GM21360 (cell line): Measurements from ENCODE around the gene MTCL1.

Experiments
- ATAC-seq: cut with Tn5 transposase; IDR thresholded peaks from one replicate; pipeline ENCODE4 v1.9.1; 2021; ENCODE audit warnings: mild to moderate bottlenecking, moderate library complexity; ENCODE audit not compliant: unreplicated experiment

Gene MTCL1

DNA sequence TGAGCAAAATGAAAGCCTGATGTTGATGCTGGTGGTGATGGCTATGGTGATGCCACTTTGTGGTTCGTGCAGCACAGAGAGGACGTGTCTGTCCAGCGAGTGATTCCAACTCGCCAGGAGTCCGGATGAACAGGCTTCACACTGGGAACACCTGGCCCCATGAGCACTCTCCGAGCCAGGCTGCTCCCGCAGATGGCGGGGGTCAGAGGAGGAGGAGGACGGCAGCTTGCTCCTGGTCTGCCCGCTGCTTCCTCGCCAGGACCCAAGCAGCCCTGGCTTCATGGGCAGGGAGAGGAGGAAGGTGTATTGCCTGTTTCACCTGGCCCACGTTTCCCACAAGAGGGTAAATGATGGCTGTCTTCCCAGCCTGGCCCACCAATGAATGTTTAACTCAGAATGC, 121.6 kb downstream of the MTCL1 start:
- ATAC-seq, result no peak

DNA sequence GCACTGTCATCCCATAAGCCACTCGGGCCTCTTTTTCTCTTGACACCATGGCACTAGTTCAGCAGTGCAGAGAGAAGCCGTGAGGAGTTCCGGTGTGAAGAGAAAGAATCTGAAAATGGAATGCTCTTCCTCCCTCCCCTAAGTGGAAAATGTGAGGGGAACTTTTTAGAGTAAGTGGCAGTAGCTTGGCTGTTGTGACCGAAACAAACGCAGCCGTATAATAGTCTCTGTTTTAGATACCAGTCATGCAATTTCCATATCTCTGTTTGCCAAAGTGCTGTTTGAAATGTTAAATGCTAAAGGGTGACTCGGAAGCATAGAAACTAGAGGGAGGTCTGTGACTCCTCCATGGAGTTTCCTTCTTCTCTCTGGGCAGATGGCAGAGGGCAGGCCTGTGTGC, 122.9 kb downstream of the MTCL1 start:
- ATAC-seq, result no peak

DNA sequence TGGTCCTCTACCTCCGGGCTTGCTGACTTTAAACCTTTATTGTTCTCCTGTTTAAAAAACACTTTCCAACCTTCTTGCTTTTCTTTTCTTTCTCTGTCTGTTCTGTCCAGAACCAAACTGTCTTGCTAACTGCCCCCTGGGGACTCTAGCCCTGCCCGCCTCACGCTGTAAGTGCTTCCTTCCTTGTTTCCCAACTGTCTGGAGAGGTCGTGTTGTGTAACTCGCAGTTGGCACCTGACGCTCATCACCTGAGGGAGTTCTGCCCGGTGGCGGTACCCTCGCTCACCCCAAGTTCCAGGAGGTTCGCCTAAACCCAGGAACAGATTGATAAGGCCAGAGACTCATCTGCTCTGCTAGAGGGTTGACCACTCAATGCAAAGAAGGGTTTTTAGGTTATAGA, 123.4 kb downstream of the MTCL1 start:
- ATAC-seq, result no peak

DNA sequence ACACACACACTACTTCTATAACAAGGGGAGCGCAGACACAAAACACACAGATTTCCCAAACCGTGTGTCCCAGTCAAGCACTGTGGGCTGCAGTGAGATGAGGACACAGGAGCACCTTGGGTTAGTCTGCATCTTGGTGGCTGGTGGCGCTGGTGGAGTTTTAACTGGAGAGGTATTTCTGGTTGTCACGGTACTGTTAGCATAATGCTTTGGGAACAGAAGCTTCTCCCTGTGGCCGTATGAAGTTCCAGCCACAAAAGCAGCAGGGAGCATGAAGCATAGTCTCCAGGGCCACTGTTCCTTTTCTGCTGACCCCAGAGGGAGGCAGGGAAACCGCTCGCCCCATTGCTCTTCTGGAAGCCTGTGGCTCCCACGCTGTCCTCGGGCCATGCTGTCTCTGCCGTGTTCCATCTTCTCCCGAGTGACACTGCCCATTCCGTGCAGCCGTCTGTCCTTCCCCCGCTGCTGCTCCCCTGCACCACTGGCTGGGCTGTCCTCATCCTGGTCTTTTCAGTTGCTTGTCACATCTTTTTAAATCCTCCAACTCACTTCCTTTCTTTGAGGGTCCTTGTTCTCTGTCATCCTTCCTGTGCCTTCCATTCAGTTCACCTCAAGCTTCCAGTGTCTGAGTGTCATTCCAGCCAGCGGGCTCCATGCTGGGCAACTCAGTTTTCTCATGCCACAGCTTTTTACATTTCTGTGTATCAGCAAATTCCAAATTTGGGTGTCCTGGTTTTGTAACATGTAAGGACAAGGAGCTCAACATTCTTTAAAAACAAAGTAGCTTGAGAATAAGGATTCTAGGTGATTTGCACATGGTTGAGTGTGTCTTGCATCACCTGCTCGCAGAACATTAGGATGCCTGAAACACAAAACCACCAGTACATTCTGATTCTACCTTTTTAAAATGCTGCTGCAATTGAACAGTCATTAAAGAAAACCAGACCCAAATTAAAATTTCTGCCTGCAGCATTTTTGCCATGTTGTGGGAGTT, 125.0 kb downstream of the MTCL1 start:
- ATAC-seq, result no peak

DNA sequence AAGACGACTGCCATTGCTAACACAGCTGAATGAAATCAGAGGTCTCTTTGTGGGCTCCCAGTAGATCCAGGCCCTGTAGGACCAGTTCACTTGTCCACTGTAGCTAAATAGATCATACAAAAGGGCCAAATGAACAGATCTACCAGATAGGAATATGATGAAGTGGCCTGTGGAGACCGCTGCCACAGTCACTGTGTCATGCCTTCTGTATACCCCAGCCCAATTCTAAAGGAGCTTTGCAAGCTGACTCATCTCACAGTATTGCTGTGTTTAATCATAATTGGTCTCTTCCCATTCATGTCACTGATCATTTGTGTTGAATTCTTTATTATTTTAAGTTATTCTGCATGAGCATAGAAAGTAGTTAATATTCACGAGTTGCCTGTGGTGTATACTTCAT, 125.8 kb downstream of the MTCL1 start:
- no peak for ATAC-seq

DNA sequence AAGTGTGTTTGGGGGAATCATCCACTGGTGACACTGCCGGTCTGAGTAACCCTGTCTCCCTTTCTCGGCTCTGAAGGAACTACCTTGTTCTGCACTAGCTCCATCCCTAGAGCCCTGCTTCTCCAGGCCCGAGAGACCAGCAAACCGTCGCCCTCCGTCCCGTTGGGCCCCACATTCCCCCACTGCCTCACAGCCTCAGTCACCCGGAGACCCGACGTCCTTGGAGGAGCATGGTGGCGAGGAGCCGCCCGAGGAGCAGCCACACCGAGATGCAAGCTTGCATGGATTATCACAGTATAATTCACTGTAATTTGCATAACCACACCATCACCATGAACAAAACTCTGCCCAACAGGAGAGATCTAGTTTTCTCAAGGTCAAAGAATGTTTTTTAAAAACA, 126.2 kb downstream of the MTCL1 start:
- ATAC-seq, result no peak

DNA sequence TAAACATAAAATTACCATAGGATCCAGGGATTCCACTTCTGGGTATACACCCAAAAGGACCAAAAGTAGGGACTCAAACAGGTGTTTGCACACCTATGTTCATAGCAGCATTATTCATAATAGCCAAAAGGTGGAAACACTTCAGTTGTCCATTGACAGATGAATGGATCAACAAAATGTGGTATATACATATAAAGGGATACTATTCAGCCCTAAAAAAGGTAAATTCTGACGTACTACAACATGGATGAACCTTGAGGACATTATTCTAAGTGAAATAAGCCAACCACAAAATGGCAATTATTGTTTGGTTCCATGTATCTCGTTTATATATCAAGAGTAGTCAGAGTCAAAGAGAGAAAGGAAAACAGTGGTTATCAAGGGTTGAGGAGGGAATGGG, 128.1 kb downstream of the MTCL1 start:
- no peak for ATAC-seq

DNA sequence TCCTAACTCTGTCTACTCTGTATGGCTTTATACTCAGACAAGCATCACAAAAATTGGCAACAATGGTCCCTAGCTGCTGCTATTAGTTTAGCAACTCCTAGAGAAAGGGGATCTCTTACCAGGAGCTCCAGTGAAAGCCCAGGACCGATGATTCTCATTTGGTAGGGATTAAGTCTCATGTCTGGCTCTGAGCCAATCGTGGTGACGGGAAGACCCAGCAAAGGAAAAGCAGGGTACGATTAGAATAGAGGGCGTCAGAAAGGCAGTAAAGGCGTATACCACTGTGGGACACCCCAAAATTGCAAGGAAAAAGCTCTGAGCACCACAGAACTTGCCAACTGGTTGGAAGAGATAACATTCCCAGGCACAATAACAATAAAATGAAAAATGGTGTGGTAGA, 129.5 kb downstream of the MTCL1 start:
- ATAC-seq, result no peak

DNA sequence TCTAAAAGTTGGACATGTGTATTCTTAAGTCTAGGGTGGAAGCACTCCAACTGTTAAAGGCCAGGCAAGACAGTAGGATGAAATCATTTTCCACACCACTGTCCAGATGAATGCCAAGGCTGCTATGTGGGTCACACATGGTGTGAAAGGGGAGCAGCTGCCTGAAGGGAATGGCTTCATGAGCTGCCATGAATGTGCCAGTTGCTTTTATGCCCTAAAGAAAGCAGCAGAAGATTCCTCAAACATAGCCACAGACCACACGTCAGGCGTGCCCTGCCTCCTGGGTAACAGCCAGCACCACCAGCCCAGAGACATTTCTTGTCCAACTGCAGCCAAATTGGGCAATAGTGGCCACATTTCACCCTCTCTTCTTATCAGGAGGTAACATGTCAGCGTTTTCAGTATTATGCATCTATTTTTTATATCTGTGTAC, 130.2 kb downstream of the MTCL1 start:
- ATAC-seq, result no peak

DNA sequence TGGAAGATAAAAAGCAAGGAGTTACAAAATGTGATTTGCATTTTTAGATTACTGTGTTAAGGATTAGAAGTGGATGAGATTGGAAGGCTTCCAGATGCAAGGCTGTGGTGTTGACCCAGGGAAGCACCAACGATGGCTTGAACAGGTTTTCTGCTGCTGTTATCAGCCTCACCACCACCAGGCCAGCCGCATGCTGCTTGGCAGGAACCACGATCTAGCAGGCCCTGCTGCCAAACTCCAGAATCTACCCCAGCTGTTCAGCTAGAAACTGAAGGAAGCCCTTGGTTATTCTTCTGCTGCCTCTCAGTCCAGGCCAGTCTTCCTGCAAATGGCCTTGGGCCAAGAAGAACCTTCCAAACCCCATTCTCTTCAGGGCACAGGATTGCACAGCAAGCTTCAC, 133.9 kb downstream of the MTCL1 start:
- no peak for ATAC-seq

DNA sequence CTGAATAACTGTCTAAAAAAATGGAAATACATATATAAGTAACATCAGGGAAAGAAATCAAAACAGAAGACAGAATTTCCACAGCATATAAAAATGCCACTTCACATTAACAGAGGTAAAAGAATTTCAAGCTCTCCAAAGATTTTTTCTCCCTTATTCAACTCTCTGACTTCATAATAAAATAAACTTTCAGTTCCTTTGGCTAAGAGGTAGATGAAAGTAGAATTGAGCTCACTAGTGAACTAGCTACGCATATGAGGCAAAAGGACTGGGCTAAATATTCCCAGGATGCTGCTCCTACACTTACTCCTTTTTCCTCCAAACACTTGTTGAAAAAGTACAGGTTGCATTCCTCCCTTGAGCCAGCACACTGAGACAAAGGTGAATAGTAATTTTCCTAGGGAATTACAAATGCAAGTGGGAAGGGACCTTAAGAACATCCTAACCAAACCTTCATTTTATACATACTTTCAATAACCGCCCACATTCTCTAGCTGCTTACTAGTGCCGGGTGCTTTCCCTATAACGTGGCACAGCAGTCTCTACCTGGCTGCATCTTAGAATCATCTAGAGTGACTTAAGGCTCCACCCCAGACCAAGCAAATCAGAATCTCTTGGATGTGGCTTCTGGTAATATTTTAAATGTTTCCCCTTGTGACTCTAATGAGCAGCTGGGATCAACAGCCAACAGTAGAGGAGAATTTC, 136.6 kb downstream of the MTCL1 start:
- no peak for ATAC-seq

DNA sequence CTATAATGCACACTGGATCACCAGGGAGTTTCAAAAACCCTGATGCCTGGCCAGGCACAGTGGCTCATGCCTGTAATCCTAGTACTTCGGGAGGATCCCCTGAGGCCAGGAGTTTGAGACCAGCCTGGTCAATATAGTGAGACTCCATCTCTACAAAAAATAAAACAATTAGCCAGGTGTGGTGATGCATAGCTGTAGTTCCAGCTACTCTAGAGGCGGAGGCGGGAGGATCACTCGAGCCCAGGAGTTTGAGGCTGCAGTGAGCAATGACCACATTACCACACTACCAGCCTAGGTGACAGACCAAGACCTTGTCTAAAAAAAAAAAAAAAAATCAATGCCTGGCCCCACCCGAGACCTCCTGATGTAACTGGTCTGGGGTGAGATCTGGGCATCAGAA, 137.2 kb downstream of the MTCL1 start:
- no peak for ATAC-seq

DNA sequence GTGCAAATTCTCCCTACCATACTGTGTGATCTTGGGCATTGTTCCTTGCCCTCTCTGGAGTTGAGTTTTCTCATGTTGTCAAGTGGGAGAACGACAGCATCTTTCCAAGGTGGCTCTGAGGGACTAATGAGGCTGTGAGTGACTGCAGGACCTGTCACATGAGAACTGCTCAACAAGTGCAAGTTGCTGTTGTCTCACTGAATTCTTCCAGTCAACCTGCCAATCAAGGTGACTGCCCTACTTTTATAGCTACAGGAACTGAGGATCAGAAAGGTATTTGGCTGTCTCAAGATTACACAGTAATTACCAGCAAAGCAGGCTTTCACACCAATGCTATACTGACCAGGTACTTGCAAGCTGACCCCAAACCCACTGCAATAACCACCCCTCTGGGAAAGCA, 137.6 kb downstream of the MTCL1 start:
- no peak for ATAC-seq

DNA sequence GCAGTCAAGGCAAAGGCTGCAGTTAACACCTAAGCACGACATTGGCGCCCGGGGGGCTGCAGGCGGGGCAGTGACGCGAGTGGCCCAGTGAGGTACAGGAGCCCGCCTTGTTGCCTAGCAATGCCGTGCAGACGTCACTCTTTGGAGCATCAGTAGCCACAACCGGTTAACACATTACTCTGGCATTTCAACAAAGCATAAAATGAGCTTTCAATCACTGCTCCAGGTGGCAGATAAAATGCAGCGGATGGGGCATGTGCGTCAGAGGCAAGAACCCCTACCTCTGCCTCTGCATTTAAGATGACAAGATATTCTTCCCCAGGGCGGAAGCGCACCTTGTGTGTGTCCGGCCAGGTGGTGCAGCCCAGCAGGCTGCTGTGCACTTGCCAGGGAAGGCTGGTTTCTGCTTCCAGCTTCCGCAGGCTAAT, 139.4 kb downstream of the MTCL1 start:
- no peak for ATAC-seq

DNA sequence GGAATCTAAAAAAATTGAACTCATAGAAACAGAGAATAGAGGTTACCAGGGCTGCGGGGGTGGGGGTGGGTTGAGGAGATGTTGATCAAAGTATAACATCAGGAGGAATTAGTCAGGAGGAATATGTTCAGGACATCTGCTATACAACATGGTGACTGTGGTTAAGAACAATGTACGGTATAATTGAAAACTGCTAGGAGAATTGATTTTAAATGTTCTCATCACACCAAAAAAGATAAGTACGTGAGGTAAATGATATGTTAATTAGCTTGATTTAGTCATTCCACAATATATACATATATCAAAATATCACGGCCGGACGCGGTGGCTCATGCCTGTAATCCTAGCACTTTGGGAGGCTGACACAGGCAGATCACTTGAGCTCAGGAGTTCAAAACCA, 140.2 kb downstream of the MTCL1 start:
- no peak for ATAC-seq

DNA sequence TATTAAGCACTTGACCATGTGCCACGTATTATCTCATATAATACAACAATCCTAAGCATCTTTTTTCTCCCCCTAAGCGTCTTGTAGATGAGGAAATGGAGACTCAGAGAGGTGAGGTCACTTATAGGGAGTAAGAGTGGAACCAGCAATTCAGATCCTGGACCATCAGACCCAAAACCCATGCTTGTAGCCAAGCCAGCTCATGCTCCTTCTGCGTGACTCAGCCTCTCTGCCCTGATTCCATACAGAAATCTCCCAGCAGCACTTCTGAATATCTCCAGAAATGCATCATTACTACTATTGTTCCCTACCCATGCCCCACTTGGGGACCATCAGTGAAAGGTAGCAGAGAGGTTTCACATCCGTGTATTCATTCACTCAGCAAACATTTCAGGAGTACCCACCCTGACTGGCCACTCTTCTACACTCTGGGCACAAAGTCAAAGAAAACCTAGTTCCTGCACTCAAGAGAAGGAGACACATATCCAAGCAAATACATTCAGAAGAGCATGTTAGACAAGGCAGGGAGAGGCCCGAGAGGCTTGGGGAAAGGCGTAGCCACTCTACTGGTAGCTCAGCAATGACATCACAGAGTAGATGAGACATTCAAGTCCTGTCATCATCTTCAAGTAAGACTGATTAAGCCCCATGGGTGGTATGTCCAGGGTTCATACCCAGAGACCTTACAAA, 141.9 kb downstream of the MTCL1 start:
- no peak for ATAC-seq

DNA sequence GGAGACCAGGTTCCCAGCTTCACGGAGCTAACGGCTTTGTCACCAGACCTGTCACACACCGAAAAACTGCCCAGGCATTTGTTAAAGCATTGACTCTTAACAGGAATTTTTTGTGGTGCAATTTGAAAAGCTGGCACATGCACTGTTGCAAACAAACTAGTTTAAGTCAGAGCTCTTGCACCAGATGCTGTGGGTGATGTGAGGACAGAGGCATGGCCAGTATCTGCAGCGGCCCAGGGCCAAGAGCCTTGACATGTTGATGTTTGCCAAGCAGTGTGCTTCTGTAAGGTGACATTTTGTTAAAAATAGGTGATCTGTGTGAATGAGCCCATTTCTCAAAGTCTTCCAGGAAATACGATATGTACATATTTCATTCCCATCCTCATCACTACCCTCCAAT, 142.5 kb downstream of the MTCL1 start:
- ATAC-seq, result no peak

DNA sequence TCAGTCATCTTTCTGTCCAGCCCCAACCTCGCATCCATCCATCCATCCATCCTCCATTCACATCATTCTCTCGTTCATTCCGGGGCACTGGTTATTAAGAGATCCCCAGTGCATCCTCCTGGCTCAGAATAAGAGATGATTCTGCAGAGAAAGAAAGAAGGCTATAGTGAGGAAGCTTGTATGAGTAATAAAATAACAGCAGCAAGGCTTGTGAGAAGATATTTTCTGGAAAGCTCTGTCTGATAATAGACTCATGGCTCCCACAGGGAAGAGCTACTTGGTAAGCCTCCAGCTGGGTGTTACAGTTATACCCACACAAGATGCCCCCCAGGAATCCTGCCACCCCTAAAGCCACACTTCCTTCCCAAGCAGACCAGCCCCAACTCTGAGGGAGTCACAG, 143.2 kb downstream of the MTCL1 start:
- ATAC-seq, result no peak

DNA sequence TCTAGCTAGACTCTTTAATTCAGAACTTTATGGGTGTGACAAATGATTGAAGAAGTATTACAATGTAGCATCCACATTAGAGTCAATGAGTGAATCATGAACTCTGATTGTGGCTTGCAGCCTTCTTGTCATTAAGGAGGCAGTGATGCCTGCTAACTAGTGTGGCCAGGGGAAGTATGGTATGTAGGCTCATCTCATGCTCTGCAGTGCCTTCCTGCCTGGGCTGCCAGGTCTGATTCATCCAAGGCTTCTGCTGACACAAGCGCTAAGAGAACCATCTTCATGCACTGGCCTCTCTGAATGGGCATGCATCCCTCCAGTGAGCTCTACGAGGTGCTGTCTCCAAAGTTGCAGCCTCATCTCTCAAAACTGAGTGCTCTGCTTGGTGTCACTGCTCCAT, 144.3 kb downstream of the MTCL1 start:
- no peak for ATAC-seq

DNA sequence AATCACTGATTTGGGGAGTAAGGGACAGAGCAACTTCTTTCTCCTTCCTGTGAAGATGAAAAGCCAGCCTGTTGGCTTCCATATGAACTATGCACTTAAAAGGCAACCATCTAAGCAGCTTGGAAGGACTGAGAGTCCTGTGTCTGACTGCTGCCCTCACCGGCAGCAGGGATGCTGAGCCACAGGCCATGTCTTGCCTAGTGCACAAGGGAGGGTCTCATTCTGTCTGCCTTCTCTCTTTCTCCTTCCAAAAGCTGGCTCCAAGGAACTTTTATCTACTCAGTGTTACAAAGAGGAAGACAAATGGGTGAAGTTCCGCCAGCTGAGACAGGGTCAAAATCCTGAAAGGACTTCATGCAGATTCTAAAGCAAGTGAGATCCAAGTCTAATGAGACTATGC, 146.3 kb downstream of the MTCL1 start:
- no peak for ATAC-seq

DNA sequence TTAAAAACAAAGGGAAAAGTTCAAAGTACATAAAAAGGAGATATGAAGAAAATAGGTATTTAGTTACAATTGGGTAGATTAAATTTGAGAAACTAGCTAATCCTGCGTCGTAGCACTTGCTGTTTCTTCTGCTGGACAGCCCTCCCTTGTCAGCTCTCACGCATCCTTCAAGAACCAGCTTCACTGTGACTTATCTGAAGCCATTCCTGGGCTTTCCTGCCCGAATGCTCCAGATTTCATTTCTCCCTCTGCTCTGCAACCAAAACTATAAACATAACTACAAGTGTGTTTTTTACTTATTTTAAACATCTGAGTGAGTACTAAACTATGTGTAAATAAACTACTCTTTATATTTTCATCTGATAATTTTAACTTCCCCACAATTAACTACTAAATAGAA, 149.2 kb downstream of the MTCL1 start:
- ATAC-seq, result no peak

DNA sequence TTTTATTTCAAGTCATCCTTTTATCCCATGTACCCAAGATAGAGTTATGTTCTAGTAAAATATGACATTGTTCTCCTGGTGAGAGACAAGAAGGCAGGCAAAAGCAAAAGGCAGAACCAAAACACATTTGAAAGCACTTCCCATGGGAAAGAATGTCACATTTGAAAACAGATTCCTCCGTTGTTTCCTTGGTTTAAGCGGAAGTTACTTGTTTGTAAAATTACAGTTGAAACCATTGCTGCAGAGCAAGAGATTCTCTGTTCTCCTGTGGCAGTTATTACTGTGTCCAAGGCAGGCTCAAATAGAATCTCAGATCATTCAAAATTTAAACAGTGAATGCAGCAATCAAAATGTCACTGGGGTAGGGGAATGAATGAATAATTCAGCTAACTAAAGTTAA, 149.6 kb downstream of the MTCL1 start:
- no peak for ATAC-seq
